Measurements from ENCODE around the gene NUMBL. TPM values are rescaled to one million over a fixed set of nuclear protein-coding genes. Genes with fewer than 3 reads are reported as not detected.

Gene NUMBL
- total and polyA plus RNA-seq, 9 of the 15 experiments (the other 6 are each of a cell fraction or from before 2014, with no cell fraction given) = 0.39 to 38.6 (median 6.6) TPM

DNA sequence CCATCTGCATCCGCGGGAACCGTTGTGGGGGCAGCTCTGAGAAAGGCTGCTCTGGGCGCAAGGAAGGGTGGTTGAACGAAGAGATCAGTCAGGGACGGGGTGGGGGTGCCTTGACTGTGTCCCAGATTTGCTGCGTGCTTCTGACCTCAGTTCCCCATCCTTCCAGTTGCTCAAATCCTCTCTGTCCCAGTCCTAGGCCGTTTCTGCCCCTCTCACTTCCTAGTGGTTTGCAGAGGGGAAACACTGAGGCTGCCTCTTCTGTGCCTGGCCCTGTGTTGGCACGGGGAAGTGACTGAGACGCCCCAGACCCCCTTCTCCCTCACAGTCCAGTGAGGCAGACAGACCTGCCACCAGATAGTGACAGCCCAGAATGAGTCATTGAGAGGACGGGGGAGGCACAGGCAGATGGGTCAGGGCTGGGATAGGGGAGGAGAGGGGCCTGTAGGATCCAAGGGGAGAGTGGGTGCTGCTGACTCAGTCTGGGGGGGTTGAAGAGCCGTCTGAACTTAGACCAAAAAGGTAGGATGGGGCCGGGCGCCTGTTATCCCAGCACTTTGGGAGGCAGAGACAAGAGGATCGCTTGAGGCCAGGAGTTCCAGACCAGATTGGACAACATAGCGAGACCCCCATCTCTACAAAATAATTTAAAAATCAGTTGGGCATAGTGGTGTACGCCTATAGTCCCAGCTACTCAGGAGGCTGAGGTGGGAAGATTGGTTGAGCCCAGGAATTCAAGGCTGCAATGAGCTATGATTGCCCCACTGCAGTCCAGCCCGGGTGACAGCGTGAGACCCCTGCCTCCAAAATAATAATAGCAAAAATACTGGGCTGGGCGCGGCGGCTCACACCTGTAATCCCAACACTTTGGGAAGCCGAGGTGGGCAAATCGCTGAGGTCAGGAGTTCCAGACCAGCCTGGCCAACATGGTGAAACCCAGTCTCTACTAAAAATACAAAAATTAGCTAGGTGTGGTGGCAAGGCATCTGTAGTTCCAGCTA is 26.5 kb downstream of the NUMBL start (continued):
- TF ChIP-seq THRB (CRISPR knock-in tag; conservative IDR thresholded peaks at IDR 0.05) (no peak), SAFB (IDR thresholded peaks at IDR 0.05; ENCODE audit: borderline replicate concordance, low read depth, low read length) (no peak), TCF7 (IDR thresholded peaks at IDR 0.05; ENCODE audit: borderline replicate concordance) (no peak), NEUROD1 (IDR thresholded peaks at IDR 0.05; ENCODE audit: borderline replicate concordance, low read depth, low read length, partially characterized antibody) (peak; percentile 74), TEAD4 (IDR thresholded peaks at IDR 0.05; ENCODE audit: low read length) (peak; percentile 53; the same call in 1 of the 2 replicates), TEAD4 (CRISPR knock-in tag; IDR thresholded peaks at IDR 0.05; ENCODE audit: borderline replicate concordance) (no peak), ERF (CRISPR knock-in tag; IDR thresholded peaks at IDR 0.05) (0 out of 2 replicates have a peak, but pooled peaks have one; percentile 13), MBD1 (CRISPR knock-in tag; IDR thresholded peaks at IDR 0.05) (no peak), E2F3 (CRISPR knock-in tag; IDR thresholded peaks at IDR 0.05) (no peak), C11orf30 (IDR thresholded peaks at IDR 0.05; ENCODE audit: low read depth) (peak; percentile 13; the same call in 1 of the 2 replicates), PCBP2 (IDR thresholded peaks at IDR 0.05; ENCODE audit: low read depth, low read length, poor library complexity, severe bottlenecking) (no peak), SAFB2 (IDR thresholded peaks at IDR 0.05; ENCODE audit: borderline replicate concordance, low read depth, low read length, severe bottlenecking) (no peak), ZC3H11A (IDR thresholded peaks at IDR 0.05; ENCODE audit: low read depth, low read length) (no peak)
- TF ChIP-seq, protein P1, sequence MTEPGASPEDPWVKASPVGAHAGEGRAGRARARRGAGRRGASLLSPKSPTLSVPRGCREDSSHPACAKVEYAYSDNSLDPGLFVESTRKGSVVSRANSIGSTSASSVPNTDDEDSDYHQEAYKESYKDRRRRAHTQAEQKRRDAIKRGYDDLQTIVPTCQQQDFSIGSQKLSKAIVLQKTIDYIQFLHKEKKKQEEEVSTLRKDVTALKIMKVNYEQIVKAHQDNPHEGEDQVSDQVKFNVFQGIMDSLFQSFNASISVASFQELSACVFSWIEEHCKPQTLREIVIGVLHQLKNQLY (CRISPR knock-in tag; conservative IDR thresholded peaks at IDR 0.05) = no peak
- TF ChIP-seq, protein P2, sequence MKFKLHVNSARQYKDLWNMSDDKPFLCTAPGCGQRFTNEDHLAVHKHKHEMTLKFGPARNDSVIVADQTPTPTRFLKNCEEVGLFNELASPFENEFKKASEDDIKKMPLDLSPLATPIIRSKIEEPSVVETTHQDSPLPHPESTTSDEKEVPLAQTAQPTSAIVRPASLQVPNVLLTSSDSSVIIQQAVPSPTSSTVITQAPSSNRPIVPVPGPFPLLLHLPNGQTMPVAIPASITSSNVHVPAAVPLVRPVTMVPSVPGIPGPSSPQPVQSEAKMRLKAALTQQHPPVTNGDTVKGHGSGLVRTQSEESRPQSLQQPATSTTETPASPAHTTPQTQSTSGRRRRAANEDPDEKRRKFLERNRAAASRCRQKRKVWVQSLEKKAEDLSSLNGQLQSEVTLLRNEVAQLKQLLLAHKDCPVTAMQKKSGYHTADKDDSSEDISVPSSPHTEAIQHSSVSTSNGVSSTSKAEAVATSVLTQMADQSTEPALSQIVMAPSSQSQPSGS (CRISPR knock-in tag; IDR thresholded peaks at IDR 0.05) = no peak
- TF ChIP-seq, protein P3, sequence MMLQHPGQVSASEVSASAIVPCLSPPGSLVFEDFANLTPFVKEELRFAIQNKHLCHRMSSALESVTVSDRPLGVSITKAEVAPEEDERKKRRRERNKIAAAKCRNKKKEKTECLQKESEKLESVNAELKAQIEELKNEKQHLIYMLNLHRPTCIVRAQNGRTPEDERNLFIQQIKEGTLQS (IDR thresholded peaks at IDR 0.05) = peak; percentile 97
- TF ChIP-seq, protein P3 (CRISPR knock-in tag; conservative IDR thresholded peaks at IDR 0.05) = no peak
- TF ChIP-seq, protein P4, sequence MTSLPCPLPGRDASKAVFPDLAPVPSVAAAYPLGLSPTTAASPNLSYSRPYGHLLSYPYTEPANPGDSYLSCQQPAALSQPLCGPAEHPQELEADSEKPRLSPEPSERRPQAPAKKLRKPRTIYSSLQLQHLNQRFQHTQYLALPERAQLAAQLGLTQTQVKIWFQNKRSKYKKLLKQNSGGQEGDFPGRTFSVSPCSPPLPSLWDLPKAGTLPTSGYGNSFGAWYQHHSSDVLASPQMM (CRISPR knock-in tag; IDR thresholded peaks at IDR 0.05) = no peak

Measured in K562 (cell line).